ENCODE data around the gene COX8A. TPM values are rescaled to one million over a fixed set of nuclear protein-coding genes. Genes with fewer than 3 reads are reported as not detected.

Gene COX8A
- total and polyA plus RNA-seq, 9 of the 15 experiments (the other 6 are each of a cell fraction or from before 2014, with no cell fraction given) = 274 to 1,206 (median 526) TPM

DNA sequence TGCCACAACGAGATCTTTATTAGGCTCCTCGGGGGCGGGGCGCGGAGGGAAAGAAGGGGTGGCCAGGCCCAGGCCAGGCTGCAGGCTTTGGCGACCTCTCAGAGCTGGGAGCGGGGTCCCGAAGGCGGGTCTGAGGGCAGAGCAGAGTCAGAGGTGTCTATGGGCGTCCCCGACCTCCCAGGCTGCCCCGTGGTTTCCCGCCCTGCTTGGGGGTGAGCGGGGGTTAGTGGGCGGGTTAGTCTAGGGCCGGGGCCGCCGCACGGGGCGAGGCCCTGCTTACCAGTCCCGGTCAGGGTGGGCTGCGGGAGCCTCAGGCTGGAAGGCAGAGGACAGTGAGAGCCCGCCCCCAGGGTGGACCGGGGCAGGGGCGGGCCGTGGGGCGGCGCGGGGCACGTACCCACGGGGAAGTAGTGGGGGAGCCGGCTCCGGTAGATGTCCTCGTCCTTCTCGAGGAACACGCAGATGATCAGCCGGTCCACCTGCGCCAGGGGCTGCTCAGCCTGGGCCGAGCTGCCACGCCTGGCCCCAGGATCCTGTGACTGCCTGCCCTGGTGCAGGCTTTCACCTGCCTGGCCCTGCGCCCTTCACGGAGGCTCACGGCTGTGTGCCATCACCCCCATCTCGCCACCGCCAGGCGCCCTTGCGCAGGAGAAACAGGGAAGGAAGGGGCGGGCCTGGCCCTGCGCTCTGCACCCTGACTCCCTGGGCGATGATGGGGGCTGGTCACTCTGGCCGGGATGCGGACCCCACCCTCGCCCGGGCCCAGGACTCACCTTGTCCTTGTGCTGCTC lies 24.3 kb downstream of the COX8A start:
- in situ Hi-C loops (cut with MboI) = no loop called here
- Histone ChIP-seq H3K4me1 (replicated peaks in 1 of 2; ENCODE audit: control insufficient read depth in 2 of 2, insufficient read depth in 2 of 2, low read length in 2 of 2) (peaks cover 0 to 54% of the 10 kb centered on the region in 2 experiments; a peak in 2 of 5 replicates), H3K9ac (ENCODE audit: insufficient read depth in 1 of 2, low read depth in 2 of 2, low read length in 2 of 2) (peak overlapping the region in 1 of 2 experiments; percentile 45; a peak in 2 of 4 replicates), H3K27ac (ENCODE audit: extremely low read depth, low read depth, low read length) (no peak overlapping the region), H4K20me1 (replicated peaks; ENCODE audit: control insufficient read depth, insufficient read depth, low read length) (peaks cover 7% of the 10 kb centered on the region; the same call in 1 of the 2 replicates), H2AFZ (ENCODE audit: low read depth, low read length) (no peak overlapping the region), H3K36me3 (ENCODE audit: control insufficient read depth, insufficient read depth, low read length) (peaks cover 66% of the 10 kb centered on the region; the same call in 2 of the 3 replicates), H3K4me3 (no peak overlapping the region), H3K9me3 (replicated peaks; ENCODE audit: control insufficient read depth, insufficient read depth, low read depth, low read length) (no peaks in the 10 kb centered on the region), H3K9me1 (ENCODE audit: control insufficient read depth, insufficient read depth, low read length) (no peaks in the 10 kb centered on the region), H3K4me2 (ENCODE audit: insufficient read depth, low read length) (no peak overlapping the region), H3K27me3 (ENCODE audit: control insufficient read depth in 2 of 2, insufficient read depth in 2 of 2, low read length in 2 of 2) (no peaks in the 10 kb centered on the region), H3K79me2 (ENCODE audit: control insufficient read depth, insufficient read depth, low read length) (no peaks in the 10 kb centered on the region)
- DNase-seq (ENCODE audit: extremely low read depth in 1 of 4, low spot score in 3 of 4) = no peak
- FAIRE-seq = no peak
- ATAC-seq = peak; percentile 47
- ChIA-PET CTCF (ENCODE audit: low intra/inter-chr PET ratio) (no interaction called here), POLR2A (interaction anchor here (0.8 to 1.6 kb wide), 3 partner anchors 8 to 24 kb away, joined by 4 to 7 read pairs (median 5); no protein-coding TSS in a partner anchor)
- intact Hi-C loops (cut with micrococcal nuclease) = no loop called here
- TF ChIP-seq POLR2AphosphoS5 (IDR thresholded peaks at IDR 0.05; ENCODE audit: control insufficient read depth, insufficient read depth, low read depth, low read length) (0 out of 2 replicates have a peak, but pooled peaks have one; percentile 29), TARDBP (IDR thresholded peaks at IDR 0.05) (no peak), POLR2G (IDR thresholded peaks at IDR 0.05; ENCODE audit: low read depth, low read length) (0 out of 2 replicates have a peak, but pooled peaks have one; percentile 34), FIP1L1 (IDR thresholded peaks at IDR 0.05; ENCODE audit: low read depth, low read length, poor library complexity, severe bottlenecking) (peak; percentile 13)
- TF ChIP-seq, protein P1, sequence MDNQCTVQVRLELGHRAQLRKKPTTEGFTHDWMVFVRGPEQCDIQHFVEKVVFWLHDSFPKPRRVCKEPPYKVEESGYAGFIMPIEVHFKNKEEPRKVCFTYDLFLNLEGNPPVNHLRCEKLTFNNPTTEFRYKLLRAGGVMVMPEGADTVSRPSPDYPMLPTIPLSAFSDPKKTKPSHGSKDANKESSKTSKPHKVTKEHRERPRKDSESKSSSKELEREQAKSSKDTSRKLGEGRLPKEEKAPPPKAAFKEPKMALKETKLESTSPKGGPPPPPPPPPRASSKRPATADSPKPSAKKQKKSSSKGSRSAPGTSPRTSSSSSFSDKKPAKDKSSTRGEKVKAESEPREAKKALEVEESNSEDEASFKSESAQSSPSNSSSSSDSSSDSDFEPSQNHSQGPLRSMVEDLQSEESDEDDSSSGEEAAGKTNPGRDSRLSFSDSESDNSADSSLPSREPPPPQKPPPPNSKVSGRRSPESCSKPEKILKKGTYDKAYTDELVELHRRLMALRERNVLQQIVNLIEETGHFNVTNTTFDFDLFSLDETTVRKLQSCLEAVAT (IDR thresholded peaks at IDR 0.05) = no peak
- TF ChIP-seq, protein P2, sequence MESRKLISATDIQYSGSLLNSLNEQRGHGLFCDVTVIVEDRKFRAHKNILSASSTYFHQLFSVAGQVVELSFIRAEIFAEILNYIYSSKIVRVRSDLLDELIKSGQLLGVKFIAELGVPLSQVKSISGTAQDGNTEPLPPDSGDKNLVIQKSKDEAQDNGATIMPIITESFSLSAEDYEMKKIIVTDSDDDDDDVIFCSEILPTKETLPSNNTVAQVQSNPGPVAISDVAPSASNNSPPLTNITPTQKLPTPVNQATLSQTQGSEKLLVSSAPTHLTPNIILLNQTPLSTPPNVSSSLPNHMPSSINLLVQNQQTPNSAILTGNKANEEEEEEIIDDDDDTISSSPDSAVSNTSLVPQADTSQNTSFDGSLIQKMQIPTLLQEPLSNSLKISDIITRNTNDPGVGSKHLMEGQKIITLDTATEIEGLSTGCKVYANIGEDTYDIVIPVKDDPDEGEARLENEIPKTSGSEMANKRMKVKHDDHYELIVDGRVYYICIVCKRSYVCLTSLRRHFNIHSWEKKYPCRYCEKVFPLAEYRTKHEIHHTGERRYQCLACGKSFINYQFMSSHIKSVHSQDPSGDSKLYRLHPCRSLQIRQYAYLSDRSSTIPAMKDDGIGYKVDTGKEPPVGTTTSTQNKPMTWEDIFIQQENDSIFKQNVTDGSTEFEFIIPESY (CRISPR knock-in tag; IDR thresholded peaks at IDR 0.05) = peak; percentile 67; the same call in 1 of the 2 replicates
- TF ChIP-seq, protein P3, sequence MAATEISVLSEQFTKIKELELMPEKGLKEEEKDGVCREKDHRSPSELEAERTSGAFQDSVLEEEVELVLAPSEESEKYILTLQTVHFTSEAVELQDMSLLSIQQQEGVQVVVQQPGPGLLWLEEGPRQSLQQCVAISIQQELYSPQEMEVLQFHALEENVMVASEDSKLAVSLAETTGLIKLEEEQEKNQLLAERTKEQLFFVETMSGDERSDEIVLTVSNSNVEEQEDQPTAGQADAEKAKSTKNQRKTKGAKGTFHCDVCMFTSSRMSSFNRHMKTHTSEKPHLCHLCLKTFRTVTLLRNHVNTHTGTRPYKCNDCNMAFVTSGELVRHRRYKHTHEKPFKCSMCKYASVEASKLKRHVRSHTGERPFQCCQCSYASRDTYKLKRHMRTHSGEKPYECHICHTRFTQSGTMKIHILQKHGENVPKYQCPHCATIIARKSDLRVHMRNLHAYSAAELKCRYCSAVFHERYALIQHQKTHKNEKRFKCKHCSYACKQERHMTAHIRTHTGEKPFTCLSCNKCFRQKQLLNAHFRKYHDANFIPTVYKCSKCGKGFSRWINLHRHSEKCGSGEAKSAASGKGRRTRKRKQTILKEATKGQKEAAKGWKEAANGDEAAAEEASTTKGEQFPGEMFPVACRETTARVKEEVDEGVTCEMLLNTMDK (IDR thresholded peaks at IDR 0.05; ENCODE audit: borderline replicate concordance, insufficient read depth, low read depth, low read length, poor library complexity, severe bottlenecking) = no peak
- TF ChIP-seq, protein P4, sequence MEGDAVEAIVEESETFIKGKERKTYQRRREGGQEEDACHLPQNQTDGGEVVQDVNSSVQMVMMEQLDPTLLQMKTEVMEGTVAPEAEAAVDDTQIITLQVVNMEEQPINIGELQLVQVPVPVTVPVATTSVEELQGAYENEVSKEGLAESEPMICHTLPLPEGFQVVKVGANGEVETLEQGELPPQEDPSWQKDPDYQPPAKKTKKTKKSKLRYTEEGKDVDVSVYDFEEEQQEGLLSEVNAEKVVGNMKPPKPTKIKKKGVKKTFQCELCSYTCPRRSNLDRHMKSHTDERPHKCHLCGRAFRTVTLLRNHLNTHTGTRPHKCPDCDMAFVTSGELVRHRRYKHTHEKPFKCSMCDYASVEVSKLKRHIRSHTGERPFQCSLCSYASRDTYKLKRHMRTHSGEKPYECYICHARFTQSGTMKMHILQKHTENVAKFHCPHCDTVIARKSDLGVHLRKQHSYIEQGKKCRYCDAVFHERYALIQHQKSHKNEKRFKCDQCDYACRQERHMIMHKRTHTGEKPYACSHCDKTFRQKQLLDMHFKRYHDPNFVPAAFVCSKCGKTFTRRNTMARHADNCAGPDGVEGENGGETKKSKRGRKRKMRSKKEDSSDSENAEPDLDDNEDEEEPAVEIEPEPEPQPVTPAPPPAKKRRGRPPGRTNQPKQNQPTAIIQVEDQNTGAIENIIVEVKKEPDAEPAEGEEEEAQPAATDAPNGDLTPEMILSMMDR (IDR thresholded peaks at IDR 0.05 in 2 of 3, conservative IDR thresholded peaks at IDR 0.05 in 1 of 3; ENCODE audit: insufficient read depth in 2 of 3, low read depth in 1 of 3, low read length in 3 of 3) = peak in 1 of 3 experiments; percentile 9; a peak in 1 of 6 replicates
- WGBS (ENCODE audit: insufficient coverage, low coverage, missing lambda C conversion rate) = 82% methylated on average over 10 of the region's 54 CpGs
- BruUV-seq (replicated peaks) = no TSS peak

All from K562 (cell line).